ENCODE measurements around the gene SLAMF7. TPM values are rescaled to one million over a fixed set of nuclear protein-coding genes. Genes with fewer than 3 reads are reported as not detected.

The SLAMF7 gene
- total and polyA plus RNA-seq, 10 of the 15 experiments (the other 5 are each of a cell fraction or from before 2014, with no cell fraction given) = 66.6 to 284 (median 108) TPM

- H3K4me3 ChIP-seq = no peak overlapping the region
- no peak for TF ChIP-seq CTCF (IDR thresholded peaks at IDR 0.05 in 2 of 3, conservative IDR thresholded peaks at IDR 0.05 in 1 of 3; ENCODE audit: control insufficient read depth in 2 of 3, extremely low read depth in 1 of 3, insufficient read depth in 1 of 3, low read depth in 3 of 3, low read length in 3 of 3)
- TF ChIP-seq MYB (IDR thresholded peaks at IDR 0.05; ENCODE audit: borderline replicate concordance, low read depth, low read length) = no peak
- no peak for TF ChIP-seq RAD51 (IDR thresholded peaks at IDR 0.05)
- TF ChIP-seq MXI1 (IDR thresholded peaks at IDR 0.05; ENCODE audit: low read depth, low read length) = no peak
- no peak for TF ChIP-seq SKIL (IDR thresholded peaks at IDR 0.05; ENCODE audit: low read depth, poor library complexity, severe bottlenecking)
- TF ChIP-seq ESRRA (IDR thresholded peaks at IDR 0.05; ENCODE audit: low read length) = no peak
- TF ChIP-seq SUZ12 (IDR thresholded peaks at IDR 0.05; ENCODE audit: unreplicated experiment) = no peak
- TF ChIP-seq ELK1 (IDR thresholded peaks at IDR 0.05; ENCODE audit: low read depth, low read length) = no peak
- no peak overlapping the region for H2AFZ ChIP-seq (ENCODE audit: control insufficient read depth, low read depth, low read length)
- intact Hi-C loops (cut with micrococcal nuclease; ENCODE audit: unreplicated experiment) = no loop called here
- RAD21 ChIA-PET (ENCODE audit: unreplicated experiment) = interaction anchor here (0.9 to 6.8 kb wide), 18 partner anchors 9 to 175 kb away, joined by 3 to 53 read pairs (median 6); partner anchors contain the start of genes CD244, CD48 and ITLN2
- POLR2A ChIA-PET = interaction anchor here (0.7 to 3.6 kb wide), 10 partner anchors 8 to 175 kb away, joined by 3 to 28 read pairs (median 6); partner anchors contain the start of gene CD48
- no peaks in the 10 kb centered on the region for H3K27me3 ChIP-seq (replicated peaks in 1 of 2; ENCODE audit: control insufficient read depth in 2 of 2, insufficient read depth in 2 of 2, low read length in 1 of 2)
- H3K27ac ChIP-seq (ENCODE audit: control insufficient read depth, insufficient read depth) = no peak overlapping the region
- CTCF ChIA-PET = interaction anchor here (0.8 to 9.3 kb wide), 19 partner anchors 8 to 155 kb away, joined by 3 to 192 read pairs (median 5); partner anchors contain the start of genes CD244, CD48 and SLAMF7
- no peak overlapping the region for H3K9ac ChIP-seq (ENCODE audit: control insufficient read depth, insufficient read depth, low read length)
- H3K79me2 ChIP-seq (ENCODE audit: control insufficient read depth, insufficient read depth, low read length) = peaks cover 3% of the 10 kb centered on the region
- H3K4me2 ChIP-seq (ENCODE audit: control insufficient read depth, insufficient read depth) = no peak overlapping the region
- H4K20me1 ChIP-seq (ENCODE audit: control insufficient read depth, insufficient read depth) = no peaks in the 10 kb centered on the region
- BruUV-seq (replicated peaks) = no TSS peak
- no peak for ATAC-seq
- SMC1A ChIA-PET (ENCODE audit: uncharacterized antibody, unreplicated experiment) = interaction anchor here (1.0 to 7.1 kb wide), 24 partner anchors 7 to 270 kb away, joined by 3 to 86 read pairs (median 8); partner anchors contain the start of genes CD244, CD48 and SLAMF7
- H3K36me3 ChIP-seq (ENCODE audit: control insufficient read depth in 2 of 2, insufficient read depth in 2 of 2, low read length in 1 of 2) = peaks cover 0 to 5% of the 10 kb centered on the region in 2 experiments; a peak in 1 of 4 replicates
- H3K9me3 ChIP-seq (replicated peaks; ENCODE audit: control insufficient read depth, insufficient read depth, low read length) = no peaks in the 10 kb centered on the region; the same call in 2 of the 3 replicates
- no peak for FAIRE-seq
- peaks cover 42% of the 10 kb centered on the region for H3K4me1 ChIP-seq (ENCODE audit: control insufficient read depth, insufficient read depth, low read length)
- WGBS (ENCODE audit: insufficient coverage, insufficient replicate concordance, low lambda C conversion rate, missing lambda C conversion rate) = 67% methylated on average over 2 of the region's 2 CpGs
- no peak for DNase-seq (ENCODE audit: low read depth, low spot score)
- in situ Hi-C loops (cut with MboI) = no loop called here
These were observed 59.4 kb downstream of the SLAMF7 start for GRCh38 chr1:160798439-160798838.

All from GM12878 (cell line).